HepG2 (cell line): Measurements from ENCODE around the gene MAPK11. TPM values are rescaled to one million over a fixed set of nuclear protein-coding genes. Genes with fewer than 3 reads are reported as not detected.

Experiments
- EZH2 ChIP-seq: conservative IDR thresholded peaks from 2 replicates; pipeline ENCODE4 v1.6.1; 2012; ENCODE audit warnings: mild to moderate bottlenecking, low read depth, low read length, moderate library complexity
- HNRNPL ChIP-seq: fragments of 200-400 bp; formaldehyde crosslinking; IDR thresholded peaks from 2 replicates; pipeline ENCODE4 v1.6.1; 2017; ENCODE audit warnings: mild to moderate bottlenecking, low read depth, low read length
- KLF12 ChIP-seq: sonication (generic); formaldehyde crosslinking; IDR thresholded peaks from 2 replicates; pipeline ENCODE4 v1.4.0; 2020; ENCODE audit warnings: missing genetic modification reagents, borderline replicate concordance
- MIER2 ChIP-seq: IDR thresholded peaks from 2 replicates; pipeline ENCODE4 v1.6.1; 2016; ENCODE audit warnings: missing biosample characterization, missing genetic modification reagents
- RORA ChIP-seq: sonication (generic); formaldehyde crosslinking; IDR thresholded peaks from 2 replicates; pipeline ENCODE4 v1.5.0; 2020; ENCODE audit warnings: mild to moderate bottlenecking, missing genetic modification reagents, moderate library complexity
- SMC3 ChIP-seq: IDR thresholded peaks from 2 replicates; pipeline ENCODE4 v1.6.1; 2011; ENCODE audit warnings: low read length, improper control_type of control experiment
- ZMYM4 ChIP-seq: sonication (generic); formaldehyde crosslinking; IDR thresholded peaks from 2 replicates; pipeline ENCODE4 v1.8.1; 2023; ENCODE audit warnings: mild to moderate bottlenecking, missing genetic modification reagents
- ZNF124 ChIP-seq: sonication (generic); formaldehyde crosslinking; IDR thresholded peaks from 2 replicates; pipeline ENCODE4 v1.4.0; 2020; ENCODE audit warnings: missing genetic modification reagents
- ZNF3 ChIP-seq: IDR thresholded peaks from 2 replicates; pipeline ENCODE4 v1.7.0; 2017; ENCODE audit warnings: inconsistent platforms
- ZNF337 ChIP-seq: sonication (generic); formaldehyde crosslinking; IDR thresholded peaks from 2 replicates; pipeline ENCODE4 v1.5.1; 2020; ENCODE audit warnings: missing genetic modification reagents, low read depth, mild to moderate bottlenecking, borderline replicate concordance
- ZNF761 ChIP-seq: sonication (generic); formaldehyde crosslinking; conservative IDR thresholded peaks from 2 replicates; pipeline ENCODE4 v1.4.0; 2020; ENCODE audit warnings: mild to moderate bottlenecking, missing genetic modification reagents
- ZZZ3 ChIP-seq: sonication (generic); formaldehyde crosslinking; IDR thresholded peaks from 2 replicates; pipeline ENCODE4 v1.4.0; 2020; ENCODE audit warnings: missing genetic modification reagents, mild to moderate bottlenecking, borderline replicate concordance
- polyA plus RNA-seq, 8 experiments: library from polyadenylated mRNA; depleted of rRNA in 3 of 8; stranded (reverse) in 7 of 8; unstranded in 1 of 8; fragments of >200 nt; fragmentation: Illumina TruSeq in 4 of 8; extraction: Trizol in 4 of 8; gene quantifications; 2 replicates each; pipeline versions ENCODE4 v1.2.1 to v1.2.3, GENCODE V29; 2011 to 2016; ENCODE audit warnings: low read depth in 4 of 8, missing spikeins in 1 of 8, mixed read lengths in 1 of 8; ENCODE audit not compliant: insufficient read depth in 1 of 8
- total RNA-seq, 5 experiments: library from RNA; depleted of rRNA; stranded (reverse); fragments of >200 nt; fragmentation: Illumina TruSeq; extraction: Trizol; gene quantifications; 2 replicates each; pipeline ENCODE4 v1.2.3, GENCODE V29; 2016; ENCODE audit warnings: low read depth in 1 of 5
- TF ChIP-seq, protein P1 (sequence below): sonication (generic); formaldehyde crosslinking; IDR thresholded peaks from 2 replicates; pipeline ENCODE4 v1.5.1; 2020; ENCODE audit warnings: mild to moderate bottlenecking, missing genetic modification reagents, borderline replicate concordance
- TF ChIP-seq, protein P2 (sequence below), 2 experiments: fragments of 450-650 bp in 1 of 2; sonication (generic) in 1 of 2; formaldehyde crosslinking in 1 of 2; IDR thresholded peaks; 2 replicates each; pipeline versions ENCODE4 v1.6.1 to v1.8.0; 2016 to 2022; ENCODE audit warnings: antibody characterized with exemption in 1 of 2, mild to moderate bottlenecking in 1 of 2, missing genetic modification reagents in 1 of 2

MAPK11 gene
- total and polyA plus RNA-seq, 2 of the 13 experiments (the other 11 are each of a cell fraction or from before 2014, with no cell fraction given) = 0.15 to 0.17 TPM

DNA sequence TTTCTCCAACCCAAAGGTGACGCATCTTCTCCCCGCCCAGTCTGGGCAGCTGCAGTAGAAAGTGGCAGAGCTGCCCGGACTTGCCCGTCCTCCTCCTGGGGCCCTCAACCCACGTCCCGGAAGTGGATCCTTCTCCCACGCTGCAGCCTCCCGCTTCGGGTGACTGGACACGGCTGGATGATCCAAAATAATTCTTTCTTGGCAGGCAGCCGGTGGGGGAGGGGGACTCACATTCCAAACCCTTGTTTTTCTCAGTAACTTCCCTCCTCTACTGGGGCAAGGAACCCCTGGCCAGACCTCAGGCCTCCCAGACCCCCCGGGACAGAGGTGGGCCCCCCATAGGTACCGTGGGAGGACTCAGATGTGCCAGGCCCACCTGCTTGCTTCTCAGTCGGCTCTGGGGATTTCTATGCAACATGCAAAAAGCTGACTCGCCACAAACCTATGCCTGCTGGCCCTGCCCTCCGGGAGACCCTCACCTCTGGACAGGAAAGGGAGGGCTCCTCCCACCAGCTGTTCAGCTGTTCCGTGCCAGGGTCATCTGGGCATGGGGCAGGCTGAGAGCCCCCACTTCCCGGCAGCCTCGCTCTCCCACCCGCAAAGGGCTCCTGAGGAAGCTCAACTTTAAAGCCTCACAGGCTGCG lies 35.9 kb upstream of the MAPK11 start (continued):
- TF ChIP-seq EZH2 (no peak), ZNF761 (CRISPR knock-in tag) (no peak), RORA (CRISPR knock-in tag) (no peak), KLF12 (CRISPR knock-in tag) (no peak), ZZZ3 (0 out of 2 replicates have a peak, but pooled peaks have one; percentile 4), ZNF124 (CRISPR knock-in tag) (no peak), ZMYM4 (CRISPR knock-in tag) (no peak), SMC3 (no peak), ZNF3 (no peak), ZNF337 (CRISPR knock-in tag) (no peak), MIER2 (no peak), HNRNPL (peak; percentile 96)
- TF ChIP-seq, protein P1, sequence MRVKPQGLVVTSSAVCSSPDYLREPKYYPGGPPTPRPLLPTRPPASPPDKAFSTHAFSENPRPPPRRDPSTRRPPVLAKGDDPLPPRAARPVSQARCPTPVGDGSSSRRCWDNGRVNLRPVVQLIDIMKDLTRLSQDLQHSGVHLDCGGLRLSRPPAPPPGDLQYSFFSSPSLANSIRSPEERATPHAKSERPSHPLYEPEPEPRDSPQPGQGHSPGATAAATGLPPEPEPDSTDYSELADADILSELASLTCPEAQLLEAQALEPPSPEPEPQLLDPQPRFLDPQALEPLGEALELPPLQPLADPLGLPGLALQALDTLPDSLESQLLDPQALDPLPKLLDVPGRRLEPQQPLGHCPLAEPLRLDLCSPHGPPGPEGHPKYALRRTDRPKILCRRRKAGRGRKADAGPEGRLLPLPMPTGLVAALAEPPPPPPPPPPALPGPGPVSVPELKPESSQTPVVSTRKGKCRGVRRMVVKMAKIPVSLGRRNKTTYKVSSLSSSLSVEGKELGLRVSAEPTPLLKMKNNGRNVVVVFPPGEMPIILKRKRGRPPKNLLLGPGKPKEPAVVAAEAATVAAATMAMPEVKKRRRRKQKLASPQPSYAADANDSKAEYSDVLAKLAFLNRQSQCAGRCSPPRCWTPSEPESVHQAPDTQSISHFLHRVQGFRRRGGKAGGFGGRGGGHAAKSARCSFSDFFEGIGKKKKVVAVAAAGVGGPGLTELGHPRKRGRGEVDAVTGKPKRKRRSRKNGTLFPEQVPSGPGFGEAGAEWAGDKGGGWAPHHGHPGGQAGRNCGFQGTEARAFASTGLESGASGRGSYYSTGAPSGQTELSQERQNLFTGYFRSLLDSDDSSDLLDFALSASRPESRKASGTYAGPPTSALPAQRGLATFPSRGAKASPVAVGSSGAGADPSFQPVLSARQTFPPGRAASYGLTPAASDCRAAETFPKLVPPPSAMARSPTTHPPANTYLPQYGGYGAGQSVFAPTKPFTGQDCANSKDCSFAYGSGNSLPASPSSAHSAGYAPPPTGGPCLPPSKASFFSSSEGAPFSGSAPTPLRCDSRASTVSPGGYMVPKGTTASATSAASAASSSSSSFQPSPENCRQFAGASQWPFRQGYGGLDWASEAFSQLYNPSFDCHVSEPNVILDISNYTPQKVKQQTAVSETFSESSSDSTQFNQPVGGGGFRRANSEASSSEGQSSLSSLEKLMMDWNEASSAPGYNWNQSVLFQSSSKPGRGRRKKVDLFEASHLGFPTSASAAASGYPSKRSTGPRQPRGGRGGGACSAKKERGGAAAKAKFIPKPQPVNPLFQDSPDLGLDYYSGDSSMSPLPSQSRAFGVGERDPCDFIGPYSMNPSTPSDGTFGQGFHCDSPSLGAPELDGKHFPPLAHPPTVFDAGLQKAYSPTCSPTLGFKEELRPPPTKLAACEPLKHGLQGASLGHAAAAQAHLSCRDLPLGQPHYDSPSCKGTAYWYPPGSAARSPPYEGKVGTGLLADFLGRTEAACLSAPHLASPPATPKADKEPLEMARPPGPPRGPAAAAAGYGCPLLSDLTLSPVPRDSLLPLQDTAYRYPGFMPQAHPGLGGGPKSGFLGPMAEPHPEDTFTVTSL (CRISPR knock-in tag) = no peak
- TF ChIP-seq, protein P2, sequence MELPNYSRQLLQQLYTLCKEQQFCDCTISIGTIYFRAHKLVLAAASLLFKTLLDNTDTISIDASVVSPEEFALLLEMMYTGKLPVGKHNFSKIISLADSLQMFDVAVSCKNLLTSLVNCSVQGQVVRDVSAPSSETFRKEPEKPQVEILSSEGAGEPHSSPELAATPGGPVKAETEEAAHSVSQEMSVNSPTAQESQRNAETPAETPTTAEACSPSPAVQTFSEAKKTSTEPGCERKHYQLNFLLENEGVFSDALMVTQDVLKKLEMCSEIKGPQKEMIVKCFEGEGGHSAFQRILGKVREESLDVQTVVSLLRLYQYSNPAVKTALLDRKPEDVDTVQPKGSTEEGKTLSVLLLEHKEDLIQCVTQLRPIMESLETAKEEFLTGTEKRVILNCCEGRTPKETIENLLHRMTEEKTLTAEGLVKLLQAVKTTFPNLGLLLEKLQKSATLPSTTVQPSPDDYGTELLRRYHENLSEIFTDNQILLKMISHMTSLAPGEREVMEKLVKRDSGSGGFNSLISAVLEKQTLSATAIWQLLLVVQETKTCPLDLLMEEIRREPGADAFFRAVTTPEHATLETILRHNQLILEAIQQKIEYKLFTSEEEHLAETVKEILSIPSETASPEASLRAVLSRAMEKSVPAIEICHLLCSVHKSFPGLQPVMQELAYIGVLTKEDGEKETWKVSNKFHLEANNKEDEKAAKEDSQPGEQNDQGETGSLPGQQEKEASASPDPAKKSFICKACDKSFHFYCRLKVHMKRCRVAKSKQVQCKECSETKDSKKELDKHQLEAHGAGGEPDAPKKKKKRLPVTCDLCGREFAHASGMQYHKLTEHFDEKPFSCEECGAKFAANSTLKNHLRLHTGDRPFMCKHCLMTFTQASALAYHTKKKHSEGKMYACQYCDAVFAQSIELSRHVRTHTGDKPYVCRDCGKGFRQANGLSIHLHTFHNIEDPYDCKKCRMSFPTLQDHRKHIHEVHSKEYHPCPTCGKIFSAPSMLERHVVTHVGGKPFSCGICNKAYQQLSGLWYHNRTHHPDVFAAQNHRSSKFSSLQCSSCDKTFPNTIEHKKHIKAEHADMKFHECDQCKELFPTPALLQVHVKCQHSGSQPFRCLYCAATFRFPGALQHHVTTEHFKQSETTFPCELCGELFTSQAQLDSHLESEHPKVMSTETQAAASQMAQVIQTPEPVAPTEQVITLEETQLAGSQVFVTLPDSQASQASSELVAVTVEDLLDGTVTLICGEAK (IDR thresholded peaks at IDR 0.05) = no peak
- TF ChIP-seq, protein P2 (CRISPR knock-in tag; IDR thresholded peaks at IDR 0.05) = no peak
